ENCODE measurements around the gene JTB.

The JTB gene

DNA sequence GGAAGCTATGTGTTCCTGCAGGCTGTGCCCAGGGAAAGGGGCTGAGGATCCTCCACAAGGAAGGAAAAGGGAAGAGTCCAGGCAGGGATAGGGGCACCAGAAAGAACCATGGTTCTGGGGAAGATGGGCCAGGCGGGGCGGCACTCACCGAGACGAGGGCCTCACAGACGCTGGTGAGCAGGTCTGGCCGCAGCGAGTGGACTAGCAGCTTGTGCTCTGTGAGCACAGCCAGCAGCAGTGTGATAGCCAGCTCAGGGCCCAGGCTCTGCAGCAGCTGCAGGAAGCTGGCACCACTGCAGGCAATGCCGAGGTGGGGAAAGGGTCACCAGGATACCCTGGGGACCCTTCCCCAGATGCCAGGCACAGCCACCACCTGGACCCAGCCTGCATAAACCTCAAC is 36.7 kb downstream of the JTB start:
- no peak for DNase-seq
- in situ Hi-C loops (cut with HindIII; ENCODE audit: low pct_ligation_motif_present, low pct_unique_long_range_greater_than_20kb, low sequenced_read_pairs), result no loop called here

- no peak for DNase-seq
- in situ Hi-C loops (cut with HindIII; ENCODE audit: low pct_ligation_motif_present, low pct_unique_long_range_greater_than_20kb, low sequenced_read_pairs), result no loop called here
These were observed 38.0 kb downstream of the JTB start for GRCh38 chr1:153939476-153939875.

GRCh38 chr1:153938996-153939395 is 38.5 kb downstream of the JTB start:
- no peak for DNase-seq
- in situ Hi-C loops (cut with HindIII; ENCODE audit: low pct_ligation_motif_present, low pct_unique_long_range_greater_than_20kb, low sequenced_read_pairs), result no loop called here

GRCh38 chr1:153937331-153937730 is 40.1 kb downstream of the JTB start:
- no peak for DNase-seq
- in situ Hi-C loops (cut with HindIII; ENCODE audit: low pct_ligation_motif_present, low pct_unique_long_range_greater_than_20kb, low sequenced_read_pairs), result no loop called here

GRCh38 chr1:153936011-153936802 is 41.3 kb downstream of the JTB start:
- no peak for DNase-seq
- in situ Hi-C loops (cut with HindIII; ENCODE audit: low pct_ligation_motif_present, low pct_unique_long_range_greater_than_20kb, low sequenced_read_pairs), result no loop called here

- in situ Hi-C loops (cut with HindIII; ENCODE audit: low pct_ligation_motif_present, low pct_unique_long_range_greater_than_20kb, low sequenced_read_pairs), result no loop called here
- no peak for DNase-seq
These were observed 42.7 kb downstream of the JTB start for GRCh38 chr1:153934746-153935145.

GRCh38 chr1:153933955-153934354 is 43.5 kb downstream of the JTB start:
- no peak for DNase-seq
- in situ Hi-C loops (cut with HindIII; ENCODE audit: low pct_ligation_motif_present, low pct_unique_long_range_greater_than_20kb, low sequenced_read_pairs), result no loop called here

- DNase-seq, result no peak
- in situ Hi-C loops (cut with HindIII; ENCODE audit: low pct_ligation_motif_present, low pct_unique_long_range_greater_than_20kb, low sequenced_read_pairs), result no loop called here
These were observed 44.0 kb downstream of the JTB start for GRCh38 chr1:153933430-153933829.

DNA sequence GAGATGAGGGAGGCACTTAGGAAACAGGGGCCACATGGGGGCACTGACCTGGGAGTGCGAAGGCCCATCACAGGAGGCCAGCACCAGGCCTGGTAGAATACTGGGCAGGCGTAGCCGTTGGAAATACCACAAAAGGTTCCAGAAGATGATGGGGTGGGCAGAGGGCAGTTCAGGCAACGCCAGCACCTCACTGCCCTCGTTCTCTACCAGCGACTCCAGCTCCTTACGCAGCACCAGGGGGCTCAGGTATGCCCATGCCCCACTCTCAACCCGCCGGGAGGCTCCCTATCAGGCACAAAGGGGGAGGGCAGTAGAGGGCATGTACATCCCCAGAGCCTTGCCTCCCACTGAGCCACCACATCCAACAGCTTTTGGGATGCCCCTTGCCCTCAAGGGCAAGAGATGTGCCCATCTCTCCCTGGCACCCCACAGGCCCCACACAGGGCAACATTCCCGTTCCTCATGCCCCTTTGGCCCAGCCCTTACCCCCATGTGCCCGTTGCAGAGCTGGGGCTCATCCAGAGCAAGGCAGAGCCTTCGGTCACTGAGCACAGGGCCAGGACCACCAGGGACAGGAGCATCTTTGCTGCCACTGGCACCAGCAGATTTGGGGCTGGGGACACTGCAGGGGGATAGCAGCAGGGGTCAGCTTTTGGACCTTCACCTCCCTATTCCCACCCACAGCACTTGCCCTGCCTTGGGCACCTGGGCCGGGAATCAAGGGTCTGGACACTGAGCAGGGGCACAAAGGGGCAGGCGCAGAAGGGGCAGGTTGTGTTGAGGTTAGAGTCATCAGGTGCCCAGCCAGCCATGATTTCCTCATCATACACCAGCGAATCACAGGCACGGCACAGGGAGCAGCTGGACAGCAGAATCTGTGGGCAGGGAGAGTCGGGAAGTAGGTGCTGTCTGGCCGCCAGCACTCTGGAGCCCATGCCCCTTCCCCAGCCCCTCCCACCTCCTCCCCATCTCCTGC is 45.0 kb downstream of the JTB start:
- in situ Hi-C loops (cut with HindIII; ENCODE audit: low pct_ligation_motif_present, low pct_unique_long_range_greater_than_20kb, low sequenced_read_pairs), result no loop called here
- no peak for DNase-seq

GRCh38 chr1:153929981-153930948 is 47.2 kb downstream of the JTB start:
- in situ Hi-C loops (cut with HindIII; ENCODE audit: low pct_ligation_motif_present, low pct_unique_long_range_greater_than_20kb, low sequenced_read_pairs), result no loop called here
- no peak for DNase-seq

- in situ Hi-C loops (cut with HindIII; ENCODE audit: low pct_ligation_motif_present, low pct_unique_long_range_greater_than_20kb, low sequenced_read_pairs), result no loop called here
These were observed 48.0 kb downstream of the JTB start for GRCh38 chr1:153929426-153929825.

DNA sequence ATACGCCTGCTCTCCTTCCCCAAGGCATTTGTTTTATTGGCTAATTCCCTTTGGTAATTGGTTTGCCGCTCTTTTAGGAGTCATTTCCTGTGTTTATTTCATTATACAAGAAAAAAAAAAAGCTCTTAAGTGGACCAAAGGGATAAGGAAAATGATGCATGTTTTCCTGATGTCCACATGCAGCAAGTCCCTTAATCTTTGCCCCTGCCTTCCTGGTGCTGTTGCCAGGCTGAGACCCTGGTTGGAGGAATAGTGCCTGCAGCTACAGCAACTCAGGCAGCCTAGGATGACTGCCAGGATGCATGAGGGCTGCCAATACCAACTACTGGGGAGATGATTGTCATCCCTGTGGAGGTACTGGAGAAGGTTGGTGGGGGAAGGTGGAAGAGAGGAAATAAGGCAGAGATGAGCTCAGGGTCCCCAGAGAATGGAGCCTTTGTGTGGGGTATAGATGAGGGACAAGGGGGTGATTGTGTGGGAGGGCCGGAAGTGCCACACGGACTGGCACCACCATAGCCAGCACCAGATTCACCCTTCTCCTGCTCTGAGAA is 48.6 kb downstream of the JTB start:
- DNase-seq, result no peak
- in situ Hi-C loops (cut with HindIII; ENCODE audit: low pct_ligation_motif_present, low pct_unique_long_range_greater_than_20kb, low sequenced_read_pairs), result no loop called here

More at GRCh38 chr1:153929426-153929825, 48.0 kb downstream of the JTB start:
- DNase-seq, result no peak

- in situ Hi-C loops (cut with HindIII; ENCODE audit: low pct_ligation_motif_present, low pct_unique_long_range_greater_than_20kb, low sequenced_read_pairs), result no loop called here
- no peak for DNase-seq
These were observed 49.2 kb downstream of the JTB start for GRCh38 chr1:153928245-153928644.

DNA sequence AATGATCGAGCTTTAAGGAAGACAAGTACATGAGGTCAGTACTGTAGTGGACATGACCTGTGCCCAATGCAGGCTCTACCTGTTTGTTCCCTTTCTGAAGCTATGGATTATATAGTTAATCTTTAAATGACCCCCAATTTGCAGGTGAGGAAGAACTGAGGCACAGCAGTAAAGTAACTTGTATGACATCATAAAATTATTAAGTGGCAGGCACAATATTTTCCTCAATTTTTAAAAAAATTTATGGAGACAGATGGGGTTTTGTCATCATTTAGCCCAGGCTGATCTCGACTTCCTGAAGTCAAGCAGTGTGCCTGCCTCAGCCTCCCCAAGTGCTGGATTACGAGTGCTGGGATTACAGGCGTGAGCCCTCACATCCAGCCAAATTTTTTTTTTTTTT is 51.1 kb downstream of the JTB start:
- no peak for DNase-seq
- in situ Hi-C loops (cut with HindIII; ENCODE audit: low pct_ligation_motif_present, low pct_unique_long_range_greater_than_20kb, low sequenced_read_pairs), result no loop called here

All from ACHN (cell line).